Nephron (organoid): ENCODE measurements around the gene RYR3.

Source experiments
- H3K27ac Mint-ChIP-seq, 3 experiments: 2 replicates each; pipeline ENCODE4 v1.8.0; 2020; ENCODE audit warnings: mixed read lengths in 3 of 3, mild to moderate bottlenecking in 2 of 3, moderate library complexity in 1 of 3
- H3K27me3 Mint-ChIP-seq: 2 replicates; pipeline ENCODE4 v1.8.0; 2021; ENCODE audit warnings: low read depth, mild to moderate bottlenecking, moderate library complexity, mixed read lengths
- H3K36me3 Mint-ChIP-seq: 2 replicates; pipeline ENCODE4 v1.8.0; 2020; ENCODE audit warnings: low read depth, mixed read lengths
- H3K4me1 Mint-ChIP-seq: 2 replicates; pipeline ENCODE4 v1.8.0; 2020; ENCODE audit warnings: mixed read lengths
- H3K4me3 Mint-ChIP-seq, 3 experiments: 2 replicates each; pipeline ENCODE4 v1.8.0; 2020; ENCODE audit warnings: mild to moderate bottlenecking in 3 of 3, mixed read lengths in 3 of 3, moderate library complexity in 2 of 3
- H3K9me3 Mint-ChIP-seq: 2 replicates; pipeline ENCODE4 v1.8.0; 2020; ENCODE audit warnings: mixed read lengths
- CTCF ChIP-seq, 3 experiments: fragments of 200-600 bp; sonication (generic); IDR thresholded peaks; one replicate each; pipeline ENCODE4 v1.5.0; 2021; ENCODE audit warnings: antibody characterized with exemption in 3 of 3; ENCODE audit not compliant: unreplicated experiment in 3 of 3

The RYR3 gene

GRCh38 chr15:33600212-33600611, 289.4 kb downstream of the RYR3 start:
- Mint-ChIP-seq H3K9me3 (peaks cover 2% of the 10 kb centered on the region), H3K27ac (no peak overlapping the region), H3K4me3 (no peak overlapping the region), H3K36me3 (no peaks in the 10 kb centered on the region), H3K27me3 (peaks cover 5% of the 10 kb centered on the region), H3K4me1 (no peaks in the 10 kb centered on the region)
- no peak for TF ChIP-seq CTCF (IDR thresholded peaks at IDR 0.05; ENCODE audit: unreplicated experiment in 3 of 3)

GRCh38 chr15:33601461-33601860, 290.7 kb downstream of the RYR3 start:
- Mint-ChIP-seq H3K4me3 (no peak overlapping the region), H3K27ac (no peak overlapping the region), H3K36me3 (no peaks in the 10 kb centered on the region), H3K27me3 (peaks cover 5% of the 10 kb centered on the region), H3K4me1 (no peaks in the 10 kb centered on the region), H3K9me3 (no peaks in the 10 kb centered on the region)
- TF ChIP-seq CTCF (IDR thresholded peaks at IDR 0.05; ENCODE audit: unreplicated experiment in 3 of 3): no peak

- no peaks in the 10 kb centered on the region for H3K4me1 Mint-ChIP-seq
- no peaks in the 10 kb centered on the region for H3K9me3 Mint-ChIP-seq
- no peaks in the 10 kb centered on the region for H3K36me3 Mint-ChIP-seq
- no peak overlapping the region for H3K27ac Mint-ChIP-seq
- TF ChIP-seq CTCF (IDR thresholded peaks at IDR 0.05; ENCODE audit: unreplicated experiment in 3 of 3): peak in 2 of 3 experiments; percentile 32 to 51
- H3K27me3 Mint-ChIP-seq: no peaks in the 10 kb centered on the region
- H3K4me3 Mint-ChIP-seq: no peak overlapping the region
Measured at GRCh38 chr15:33608714-33609113, 297.9 kb downstream of the RYR3 start.

GRCh38 chr15:33612721-33613304, 302.0 kb downstream of the RYR3 start:
- TF ChIP-seq CTCF (IDR thresholded peaks at IDR 0.05; ENCODE audit: unreplicated experiment in 3 of 3): no peak
- H3K27me3 Mint-ChIP-seq: no peaks in the 10 kb centered on the region
- H3K36me3 Mint-ChIP-seq: no peaks in the 10 kb centered on the region
- no peaks in the 10 kb centered on the region for H3K9me3 Mint-ChIP-seq
- H3K27ac Mint-ChIP-seq: no peak overlapping the region
- H3K4me1 Mint-ChIP-seq: no peaks in the 10 kb centered on the region
- no peak overlapping the region for H3K4me3 Mint-ChIP-seq

GRCh38 chr15:33616475-33616874, 305.7 kb downstream of the RYR3 start:
- Mint-ChIP-seq H3K27me3 (no peaks in the 10 kb centered on the region), H3K4me1 (peaks cover 10% of the 10 kb centered on the region), H3K9me3 (no peaks in the 10 kb centered on the region), H3K27ac (no peak overlapping the region), H3K4me3 (no peak overlapping the region), H3K36me3 (no peaks in the 10 kb centered on the region)
- TF ChIP-seq CTCF (IDR thresholded peaks at IDR 0.05; ENCODE audit: unreplicated experiment in 3 of 3): no peak

GRCh38 chr15:33618350-33618749, 307.6 kb downstream of the RYR3 start:
- Mint-ChIP-seq H3K4me1 (peaks cover 10% of the 10 kb centered on the region), H3K27ac (no peak overlapping the region), H3K27me3 (no peaks in the 10 kb centered on the region), H3K9me3 (no peaks in the 10 kb centered on the region), H3K36me3 (no peaks in the 10 kb centered on the region), H3K4me3 (no peak overlapping the region)
- TF ChIP-seq CTCF (IDR thresholded peaks at IDR 0.05; ENCODE audit: unreplicated experiment in 3 of 3): no peak
